Measurements from ENCODE around the gene FBXO42. TPM values are rescaled to one million over a fixed set of nuclear protein-coding genes. Genes with fewer than 3 reads are reported as not detected.

Gene FBXO42
- total RNA-seq, 1 donor = 16.3 TPM

- Histone ChIP-seq H3K79me2 (ENCODE audit: insufficient read depth, low read length) (no peaks in the 10 kb centered on the region), H4K20me1 (ENCODE audit: insufficient read depth, low read length) (no peaks in the 10 kb centered on the region), H3K4me2 (ENCODE audit: insufficient read depth, low read length) (no peak overlapping the region), H2AFZ (ENCODE audit: low read length) (no peak overlapping the region), H3K4me1 (ENCODE audit: insufficient read depth, low read length) (no peaks in the 10 kb centered on the region), H3K36me3 (ENCODE audit: insufficient read depth, low read length) (peaks cover 25% of the 10 kb centered on the region), H3K27me3 (ENCODE audit: insufficient read depth, low read length) (no peaks in the 10 kb centered on the region), H3K27ac (ENCODE audit: low read depth, low read length) (no peak overlapping the region), H3K9me3 (ENCODE audit: low read depth, low read length) (no peaks in the 10 kb centered on the region), H3K4me3 (ENCODE audit: insufficient read depth, low read length) (no peak overlapping the region)
- no peak for DNase-seq (ENCODE audit: insufficient read length, low spot score, missing footprints)
- no peak for TF ChIP-seq CTCF (IDR thresholded peaks at IDR 0.05; ENCODE audit: extremely low read depth, low read depth, low read length)
Observed at GRCh38 chr1:16302709-16303627, 49.3 kb downstream of the FBXO42 start.

GRCh38 chr1:16300436-16300835 is 51.8 kb downstream of the FBXO42 start:
- Histone ChIP-seq H4K20me1 (ENCODE audit: insufficient read depth, low read length) (peaks cover 4% of the 10 kb centered on the region), H3K4me1 (ENCODE audit: insufficient read depth, low read length) (no peaks in the 10 kb centered on the region), H3K27ac (ENCODE audit: low read depth, low read length) (no peak overlapping the region)

GRCh38 chr1:16298653-16299052 is 53.6 kb downstream of the FBXO42 start:
- Histone ChIP-seq H3K79me2 (ENCODE audit: insufficient read depth, low read length) (peaks cover 2% of the 10 kb centered on the region), H3K27ac (ENCODE audit: low read depth, low read length) (no peak overlapping the region), H2AFZ (ENCODE audit: low read length) (no peak overlapping the region), H3K4me3 (ENCODE audit: insufficient read depth, low read length) (no peak overlapping the region), H3K27me3 (ENCODE audit: insufficient read depth, low read length) (no peaks in the 10 kb centered on the region), H3K36me3 (ENCODE audit: insufficient read depth, low read length) (peaks cover 20% of the 10 kb centered on the region), H3K9me3 (ENCODE audit: low read depth, low read length) (no peaks in the 10 kb centered on the region), H3K4me1 (ENCODE audit: insufficient read depth, low read length) (no peaks in the 10 kb centered on the region), H3K4me2 (ENCODE audit: insufficient read depth, low read length) (no peak overlapping the region), H4K20me1 (ENCODE audit: insufficient read depth, low read length) (peaks cover 4% of the 10 kb centered on the region)
- no peak for DNase-seq (ENCODE audit: insufficient read length, low spot score, missing footprints)
- TF ChIP-seq CTCF (IDR thresholded peaks at IDR 0.05; ENCODE audit: extremely low read depth, low read depth, low read length) = no peak

More at GRCh38 chr1:16300436-16300835, 51.8 kb downstream of the FBXO42 start:
- peaks cover 23% of the 10 kb centered on the region for H3K36me3 ChIP-seq (ENCODE audit: insufficient read depth, low read length)
- H3K9me3 ChIP-seq (ENCODE audit: low read depth, low read length) = no peaks in the 10 kb centered on the region
- H3K4me2 ChIP-seq (ENCODE audit: insufficient read depth, low read length) = no peak overlapping the region
- no peaks in the 10 kb centered on the region for H3K79me2 ChIP-seq (ENCODE audit: insufficient read depth, low read length)
- no peak overlapping the region for H2AFZ ChIP-seq (ENCODE audit: low read length)
- H3K27me3 ChIP-seq (ENCODE audit: insufficient read depth, low read length) = no peaks in the 10 kb centered on the region
- TF ChIP-seq CTCF (IDR thresholded peaks at IDR 0.05; ENCODE audit: extremely low read depth, low read depth, low read length) = no peak
- no peak overlapping the region for H3K4me3 ChIP-seq (ENCODE audit: insufficient read depth, low read length)
- no peak for DNase-seq (ENCODE audit: insufficient read length, low spot score, missing footprints)

- TF ChIP-seq CTCF (IDR thresholded peaks at IDR 0.05; ENCODE audit: extremely low read depth, low read depth, low read length) = no peak
- Histone ChIP-seq H2AFZ (ENCODE audit: low read length) (no peak overlapping the region), H3K4me2 (ENCODE audit: insufficient read depth, low read length) (no peak overlapping the region), H3K4me3 (ENCODE audit: insufficient read depth, low read length) (no peak overlapping the region), H3K9me3 (ENCODE audit: low read depth, low read length) (no peaks in the 10 kb centered on the region), H3K79me2 (ENCODE audit: insufficient read depth, low read length) (peaks cover 2% of the 10 kb centered on the region), H3K4me1 (ENCODE audit: insufficient read depth, low read length) (no peaks in the 10 kb centered on the region), H4K20me1 (ENCODE audit: insufficient read depth, low read length) (peaks cover 4% of the 10 kb centered on the region), H3K36me3 (ENCODE audit: insufficient read depth, low read length) (peaks cover 19% of the 10 kb centered on the region), H3K27ac (ENCODE audit: low read depth, low read length) (no peak overlapping the region), H3K27me3 (ENCODE audit: insufficient read depth, low read length) (no peaks in the 10 kb centered on the region)
- DNase-seq (ENCODE audit: insufficient read length, low spot score, missing footprints) = no peak
Observed at GRCh38 chr1:16296643-16297042, 55.6 kb downstream of the FBXO42 start.
